HEK293T (cell line): ENCODE results near the gene ACBD4.
A peak's percentile ranks its signal among the peaks of the same experiment; 100 is the strongest.

Experiments used
- CTCF ChIA-PET: fragments of 350-600 bp; formaldehyde crosslinking; extraction: SDS; loops from one replicate; lab custom pipeline; 2021; ENCODE audit warnings: antibody characterized with exemption, inconsistent platforms; lab: Yijun Ruan, JAX
- POLR2A ChIA-PET: fragments of 350-600 bp; formaldehyde crosslinking; extraction: SDS; loops from one replicate; lab custom pipeline; 2020; ENCODE audit warnings: antibody characterized with exemption, inconsistent platforms; lab: Yijun Ruan, JAX
- DNase-seq: peaks from one replicate; pipeline ENCODE4 v3.0.0; 2012; ENCODE audit warnings: mixed read lengths; ENCODE audit errors: extremely low spot score
- ARNT ChIP-seq: fragments of 450-650 bp; IDR thresholded peaks from 2 replicates; pipeline ENCODE4 v1.6.1; 2017; ENCODE audit warnings: mild to moderate bottlenecking
- BHLHE40 ChIP-seq: fragments of 450-650 bp; IDR thresholded peaks from 2 replicates; pipeline ENCODE4 v1.6.1; 2016; ENCODE audit warnings: mild to moderate bottlenecking, moderate library complexity, borderline replicate concordance
- CTBP1 ChIP-seq: fragments of 450-650 bp; IDR thresholded peaks from 2 replicates; pipeline ENCODE4 v1.6.1; 2016; ENCODE audit warnings: borderline replicate concordance
- ELF4 ChIP-seq: fragments of 450-650 bp; IDR thresholded peaks from 2 replicates; pipeline ENCODE4 v1.6.1; 2017; ENCODE audit warnings: antibody characterized with exemption
- FOXA1 ChIP-seq: fragments of 450-650 bp; IDR thresholded peaks from 2 replicates; pipeline ENCODE4 v1.6.1; 2016; ENCODE audit warnings: mild to moderate bottlenecking
- FOXK2 ChIP-seq: fragments of 450-650 bp; IDR thresholded peaks from 2 replicates; pipeline ENCODE4 v1.6.1; 2016; ENCODE audit warnings: mild to moderate bottlenecking
- FOXM1 ChIP-seq: fragments of 450-650 bp; IDR thresholded peaks from 2 replicates; pipeline ENCODE4 v1.6.1; 2017; ENCODE audit warnings: mild to moderate bottlenecking, borderline replicate concordance
- HDGF ChIP-seq: fragments of 450-650 bp; IDR thresholded peaks from 2 replicates; pipeline ENCODE4 v1.6.1; 2017; ENCODE audit warnings: antibody characterized with exemption, borderline replicate concordance
- L3MBTL2 ChIP-seq: fragments of 450-650 bp; conservative IDR thresholded peaks from 2 replicates; pipeline ENCODE4 v1.6.1; 2016; ENCODE audit warnings: mild to moderate bottlenecking
- LEF1 ChIP-seq: fragments of 450-650 bp; IDR thresholded peaks from 2 replicates; pipeline ENCODE4 v1.6.1; 2017; ENCODE audit warnings: mild to moderate bottlenecking, borderline replicate concordance
- NFRKB ChIP-seq: fragments of 450-650 bp; IDR thresholded peaks from 2 replicates; pipeline ENCODE4 v1.6.1; 2016; ENCODE audit warnings: mild to moderate bottlenecking, moderate library complexity
- PKNOX1 ChIP-seq: fragments of 450-650 bp; IDR thresholded peaks from 2 replicates; pipeline ENCODE4 v1.6.1; 2016
- SP1 ChIP-seq: fragments of 450-650 bp; IDR thresholded peaks from 2 replicates; pipeline ENCODE4 v1.6.1; 2017
- SUZ12 ChIP-seq: fragments of 450-650 bp; IDR thresholded peaks from 2 replicates; pipeline ENCODE4 v1.6.1; 2016; ENCODE audit warnings: mild to moderate bottlenecking
- TARDBP ChIP-seq: fragments of 450-650 bp; IDR thresholded peaks from 2 replicates; pipeline ENCODE4 v1.6.1; 2016
- ZNF384 ChIP-seq: fragments of 450-650 bp; IDR thresholded peaks from 2 replicates; pipeline ENCODE4 v1.6.1; 2016

The ACBD4 gene

GRCh38 chr17:45146166-45146565, 10.7 kb downstream of the ACBD4 start:
- CTCF ChIA-PET, result interaction anchor here (2.5 kb wide), 1 partner anchor 10 kb away, joined by 29 read pairs; the partner anchor contains the start of gene ACBD4
- POLR2A ChIA-PET, result interaction anchor here (1.0 to 8.6 kb wide), 4 partner anchors 10 to 52 kb away, joined by 3 to 345 read pairs (median 6); partner anchors contain the start of genes ACBD4 and HEXIM2
- DNase-seq, result no peak
- TF ChIP-seq ZNF384 (no peak), FOXM1 (no peak), CTBP1 (no peak)

GRCh38 chr17:45146592-45146889, 11.1 kb downstream of the ACBD4 start:
- DNase-seq, result no peak
- CTCF ChIA-PET, result interaction anchor here (2.5 kb wide), 1 partner anchor 11 kb away, joined by 29 read pairs; the partner anchor contains the start of gene ACBD4
- TF ChIP-seq HDGF (no peak), SP1 (no peak), TARDBP (no peak), BHLHE40 (no peak), FOXA1 (no peak), LEF1 (no peak), ARNT (no peak), L3MBTL2 (no peak), SUZ12 (no peak), ELF4 (no peak), ZNF384 (no peak), CTBP1 (no peak), FOXM1 (no peak), PKNOX1 (no peak), FOXK2 (no peak), NFRKB (no peak)
- POLR2A ChIA-PET, result interaction anchor here (1.0 to 8.6 kb wide), 4 partner anchors 11 to 52 kb away, joined by 3 to 345 read pairs (median 6); partner anchors contain the start of genes ACBD4 and HEXIM2

- ChIA-PET CTCF (interaction anchor here (2.5 to 6.1 kb wide), 3 partner anchors 11 to 52 kb away, joined by 29 to 106 read pairs (median 85); partner anchors contain the start of gene ACBD4), POLR2A (interaction anchor here (0.6 to 8.6 kb wide), 21 partner anchors 8 to 278 kb away, joined by 3 to 345 read pairs (median 5); partner anchors contain the start of genes ACBD4, HEXIM2, NMT1 and PLCD3)
- DNase-seq, result peak; percentile 68
These were observed 11.5 kb downstream of the ACBD4 start for GRCh38 chr17:45146890-45147580.

GRCh38 chr17:45147581-45148182, 12.2 kb downstream of the ACBD4 start:
- POLR2A ChIA-PET, result interaction anchor here (0.6 to 8.6 kb wide), 31 partner anchors 8 to 443 kb away, joined by 3 to 345 read pairs (median 4); partner anchors contain the start of genes ACBD4, FMNL1, HEXIM2 and MAP3K14
- peak; percentile 57 for DNase-seq
- TF ChIP-seq FOXA1, result no peak
- TF ChIP-seq ELF4, result peak; percentile 58
- no peak for TF ChIP-seq SUZ12
- TF ChIP-seq NFRKB, result peak; percentile 98
- no peak; the same call in 1 of the 2 replicates for TF ChIP-seq ZNF384
- peak; percentile 98 for TF ChIP-seq FOXK2
- no peak for TF ChIP-seq HDGF
- peak; percentile 68 for TF ChIP-seq L3MBTL2
- TF ChIP-seq ARNT, result no peak
- TF ChIP-seq LEF1, result peak; percentile 77; the same call in 1 of the 2 replicates
- no peak; the same call in 1 of the 2 replicates for TF ChIP-seq CTBP1
- TF ChIP-seq FOXM1, result peak; percentile 92; the same call in 1 of the 2 replicates
- no peak for TF ChIP-seq SP1
- TF ChIP-seq PKNOX1, result peak; percentile 91
- TF ChIP-seq TARDBP, result 0 out of 2 replicates have a peak, but pooled peaks have one; percentile 48
- TF ChIP-seq BHLHE40, result peak; percentile 91
- CTCF ChIA-PET, result interaction anchor here (2.7 to 6.1 kb wide), 3 partner anchors 12 to 51 kb away, joined by 39 to 106 read pairs (median 85); partner anchors contain the start of genes ACBD4 and HEXIM2

More at GRCh38 chr17:45146890-45147580, 11.5 kb downstream of the ACBD4 start:
- TF ChIP-seq ARNT (no peak), ELF4 (peak; percentile 29)

- peak; percentile 95 for DNase-seq
- ChIA-PET CTCF (interaction anchor here (0.6 to 6.1 kb wide), 9 partner anchors 11 to 193 kb away, joined by 3 to 106 read pairs (median 8); partner anchors contain the start of genes ACBD4 and HEXIM2), POLR2A (interaction anchor here (0.5 to 8.6 kb wide), 39 partner anchors 9 to 443 kb away, joined by 3 to 345 read pairs (median 4); partner anchors contain the start of genes ACBD4, FMNL1, HEXIM2 and MAP3K14)
- no peak for TF ChIP-seq FOXK2
- no peak for TF ChIP-seq FOXM1
- peak; percentile 74 for TF ChIP-seq PKNOX1
- TF ChIP-seq TARDBP, result peak; percentile 98
- TF ChIP-seq BHLHE40, result no peak; the same call in 1 of the 2 replicates
- TF ChIP-seq CTBP1, result peak; percentile 31; the same call in 1 of the 2 replicates
- no peak for TF ChIP-seq SP1
- TF ChIP-seq ARNT, result no peak
- TF ChIP-seq L3MBTL2, result peak; percentile 55; the same call in 1 of the 2 replicates
- peak; percentile 100 for TF ChIP-seq ELF4
- no peak for TF ChIP-seq HDGF
- no peak for TF ChIP-seq SUZ12
- peak; percentile 97 for TF ChIP-seq NFRKB
- TF ChIP-seq ZNF384, result no peak
- TF ChIP-seq LEF1, result no peak
These were observed 12.9 kb downstream of the ACBD4 start, which contains the start of gene HEXIM1 for GRCh38 chr17:45148183-45149036. Gene HEXIM1, plus strand, starts transcription at chr17:45148475. Its CDS starts 716 bp downstream, at chr17:45149191.
